ENCODE measurements around the gene CASK.

The CASK gene

DNA sequence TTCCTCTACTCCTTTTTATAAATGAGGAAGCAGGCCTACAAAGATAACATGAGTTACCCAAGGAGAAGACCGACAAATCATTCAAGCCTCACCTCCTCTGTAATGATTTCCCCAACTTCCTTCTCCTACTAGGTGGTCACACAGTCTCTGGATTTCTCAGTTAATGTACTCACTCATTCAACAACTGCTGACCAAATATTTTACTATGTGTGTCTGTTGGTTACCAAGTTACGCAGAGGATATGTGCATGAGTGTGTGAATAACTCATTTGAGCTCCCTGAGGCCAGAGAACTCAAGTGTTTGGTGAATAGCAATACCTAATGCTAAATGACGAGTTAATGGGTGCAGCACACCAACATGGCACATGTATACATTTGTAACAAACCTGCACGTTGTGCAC is 10.4 kb downstream of the CASK start:
- no peak overlapping the region for H3K4me3 ChIP-seq (ENCODE audit: low read depth, low read length)

- no peak overlapping the region for H3K4me3 ChIP-seq (ENCODE audit: low read depth, low read length)
Measured at GRCh38 chrX:41909068-41909467, 14.3 kb downstream of the CASK start.

DNA sequence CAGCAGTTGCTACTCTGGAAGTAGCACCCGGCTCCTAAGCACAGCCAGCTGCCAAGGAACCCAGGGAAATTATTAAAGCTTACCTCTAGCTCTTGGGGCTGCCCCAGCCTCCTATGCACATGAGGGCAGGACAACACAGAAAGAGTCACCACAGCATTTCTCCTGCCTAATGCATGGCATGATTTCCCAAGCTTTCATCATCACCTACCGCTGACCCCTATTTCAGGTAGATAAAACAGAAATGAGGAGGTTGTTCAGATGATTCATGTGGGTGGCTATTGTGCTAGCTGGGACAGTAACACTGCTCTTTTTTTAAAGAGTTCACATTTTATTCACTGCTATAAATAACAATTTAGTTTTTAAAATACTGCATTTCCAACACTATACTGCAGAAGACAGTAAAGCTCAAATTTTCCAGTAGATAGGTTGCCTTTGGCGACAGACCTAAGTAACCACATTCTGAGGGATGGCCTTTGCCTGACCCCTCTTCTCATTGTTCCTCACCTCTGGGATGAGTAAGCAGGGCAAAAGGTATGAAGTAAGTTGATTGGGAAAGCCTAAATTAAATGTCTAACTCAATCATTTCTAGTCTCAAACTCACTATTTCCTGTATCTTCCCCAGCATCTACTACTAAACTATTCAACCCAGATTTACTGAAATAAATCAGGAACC is 16.7 kb downstream of the CASK start:
- H3K4me3 ChIP-seq (ENCODE audit: low read depth, low read length), result no peak overlapping the region

GRCh38 chrX:41903544-41903943 is 19.8 kb downstream of the CASK start:
- no peak overlapping the region for H3K4me3 ChIP-seq (ENCODE audit: low read depth, low read length)

DNA sequence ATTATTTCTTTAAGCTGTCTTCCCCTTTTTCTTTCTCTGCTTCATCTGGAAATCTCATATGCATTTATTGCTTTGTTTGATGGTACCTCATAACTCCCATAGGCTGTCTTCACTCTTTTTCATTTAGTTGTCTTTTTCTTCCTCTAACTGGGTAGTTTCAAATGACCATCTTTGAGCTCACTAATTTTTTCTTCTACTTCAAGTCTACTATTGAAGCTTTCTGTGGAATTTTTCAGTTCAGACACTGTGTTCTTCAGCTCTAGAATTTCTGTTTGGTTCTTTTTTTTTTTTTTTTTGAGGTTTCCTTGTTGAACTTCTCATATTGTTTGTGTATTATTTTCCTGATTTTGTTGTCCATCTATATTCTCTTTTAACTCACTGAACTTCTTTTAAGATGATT is 23.0 kb downstream of the CASK start:
- H3K4me3 ChIP-seq (ENCODE audit: low read depth, low read length), result no peak overlapping the region

DNA sequence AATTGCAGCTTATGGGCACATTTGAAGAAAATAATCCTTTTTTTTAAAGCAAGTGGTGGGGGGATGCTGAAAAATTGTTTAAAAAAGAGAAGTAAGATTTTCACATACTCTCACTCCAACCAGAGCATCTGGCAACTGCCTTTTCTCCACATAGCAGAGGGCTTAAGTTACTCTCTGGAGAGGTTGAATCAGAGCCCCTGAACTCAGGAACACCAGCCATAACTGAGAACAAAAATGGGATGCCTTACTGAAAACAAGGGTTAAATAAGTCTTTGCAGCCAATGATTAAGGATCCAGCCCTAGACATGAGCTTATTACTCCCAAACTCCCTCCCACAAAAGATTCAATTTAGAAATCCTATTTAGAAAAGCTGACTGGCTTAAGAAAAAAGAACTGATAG is 27.5 kb downstream of the CASK start:
- no peak overlapping the region for H3K4me3 ChIP-seq (ENCODE audit: low read depth, low read length)

DNA sequence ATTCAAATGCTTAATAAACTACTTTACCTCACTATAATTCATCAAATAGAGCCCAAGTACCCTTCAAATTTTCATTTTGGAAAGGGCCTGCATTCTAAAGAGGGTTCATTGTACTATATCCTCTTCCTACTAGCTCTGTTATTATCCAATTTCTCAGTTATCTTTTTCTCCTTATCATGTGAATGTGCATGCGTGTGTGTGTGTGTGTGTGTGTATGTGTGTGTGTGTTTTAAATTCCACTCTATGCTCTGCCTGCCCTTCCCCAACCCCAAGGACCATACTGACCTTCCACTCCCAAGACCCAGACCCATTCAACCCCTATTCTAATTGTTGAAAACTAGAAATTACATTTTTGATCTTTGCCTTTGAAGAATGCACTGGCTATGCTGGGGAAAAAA is 33.3 kb downstream of the CASK start:
- H3K4me3 ChIP-seq (ENCODE audit: low read depth, low read length), result no peak overlapping the region

- H3K4me3 ChIP-seq (ENCODE audit: low read depth, low read length), result no peak overlapping the region
Measured at GRCh38 chrX:41889317-41890025, 33.9 kb downstream of the CASK start.

DNA sequence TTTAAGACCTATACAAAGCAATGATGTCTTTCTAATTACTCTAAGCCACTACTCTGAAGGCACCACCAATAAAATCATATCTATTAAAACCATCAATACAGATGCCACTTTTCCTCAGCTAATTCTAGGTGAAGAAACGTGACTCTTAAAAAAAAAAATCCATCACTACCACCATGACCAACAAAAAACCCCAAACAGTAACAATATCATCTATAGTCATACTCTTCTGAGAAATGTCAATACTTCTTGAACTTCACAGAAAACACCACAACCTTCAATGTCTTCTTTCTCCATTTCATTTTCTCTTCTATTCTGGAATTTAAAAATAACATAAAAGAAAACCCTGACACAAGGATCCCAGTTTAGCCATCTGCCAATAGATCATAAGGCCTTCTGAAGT is 35.7 kb downstream of the CASK start:
- no peak overlapping the region for H3K4me3 ChIP-seq (ENCODE audit: low read depth, low read length)

- H3K4me3 ChIP-seq (ENCODE audit: low read depth, low read length), result no peak overlapping the region
Measured at GRCh38 chrX:41885724-41886123, 37.6 kb downstream of the CASK start.

DNA sequence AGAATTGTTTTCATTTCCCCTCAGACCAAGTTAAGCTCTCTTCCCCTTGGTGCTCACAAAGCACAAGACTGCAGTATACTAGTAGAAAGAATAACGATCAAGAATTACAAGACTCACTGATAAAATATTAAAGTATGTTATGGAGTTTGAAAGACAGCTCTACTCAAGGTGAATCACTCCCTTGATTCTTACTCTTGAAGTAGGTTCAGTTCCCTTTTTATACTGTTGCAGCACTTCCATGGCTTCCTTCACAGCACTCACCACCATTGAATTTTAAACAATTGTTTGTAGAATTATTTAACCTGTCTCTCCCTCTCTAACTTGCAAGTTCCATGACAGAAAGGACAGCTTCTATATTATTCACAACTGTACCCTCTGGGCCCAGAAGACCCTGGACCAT is 42.2 kb downstream of the CASK start:
- H3K4me3 ChIP-seq (ENCODE audit: low read depth, low read length), result no peak overlapping the region

- no peak overlapping the region for H3K4me3 ChIP-seq (ENCODE audit: low read depth, low read length)
Measured at GRCh38 chrX:41877167-41877566, 46.2 kb downstream of the CASK start.

- no peak overlapping the region for H3K4me3 ChIP-seq (ENCODE audit: low read depth, low read length)
Measured at GRCh38 chrX:41875142-41875541, 48.2 kb downstream of the CASK start.

DNA sequence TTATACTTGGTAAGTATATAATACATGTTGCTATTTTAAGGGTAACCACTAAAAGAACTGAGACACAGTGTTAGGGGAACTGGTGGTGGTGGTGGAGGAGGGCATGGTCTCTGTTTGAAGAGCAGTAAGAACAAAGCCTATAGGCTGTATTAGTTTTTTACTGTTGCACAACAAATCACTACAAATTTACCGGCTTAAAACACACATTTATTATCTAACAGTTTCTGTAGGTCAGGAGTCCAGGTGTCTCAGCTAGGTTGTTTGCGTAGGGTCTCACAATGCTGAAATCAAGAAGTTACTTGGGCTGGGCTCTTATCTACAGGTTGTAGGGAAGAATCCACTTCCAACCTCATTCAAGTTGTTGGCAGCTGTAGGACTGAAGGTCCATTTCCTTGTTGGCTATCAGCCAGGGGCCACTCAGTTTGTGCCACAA is 52.6 kb downstream of the CASK start:
- H3K4me3 ChIP-seq (ENCODE audit: low read depth, low read length), result no peak overlapping the region

DNA sequence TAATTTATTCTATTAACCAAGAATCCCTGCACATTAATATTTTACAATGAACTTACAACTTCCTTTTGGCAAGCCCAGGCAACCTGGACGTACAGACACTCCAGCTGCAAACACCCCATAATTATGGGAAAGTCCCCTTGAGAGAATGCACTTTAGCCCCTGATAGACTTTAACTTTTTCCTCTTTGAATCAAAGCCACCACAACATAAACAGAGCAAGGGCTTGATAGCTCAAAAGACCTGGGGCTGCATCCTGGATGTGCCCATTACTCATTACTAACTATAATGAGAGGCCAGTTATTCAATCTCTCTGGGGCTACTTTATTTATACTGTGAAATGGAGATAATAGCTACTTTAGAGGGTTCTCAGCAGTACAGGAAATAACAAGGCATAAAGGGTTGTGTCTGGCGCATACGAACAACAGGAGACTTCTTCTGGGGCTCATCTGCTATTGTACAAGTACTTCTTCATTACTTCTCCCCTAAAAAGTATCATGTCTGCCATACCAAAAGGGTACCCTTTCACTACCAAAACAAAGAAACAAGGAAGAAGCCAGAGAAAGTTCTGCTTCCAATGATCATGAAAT is 54.9 kb downstream of the CASK start:
- no peak overlapping the region for H3K4me3 ChIP-seq (ENCODE audit: low read depth, low read length)

DNA sequence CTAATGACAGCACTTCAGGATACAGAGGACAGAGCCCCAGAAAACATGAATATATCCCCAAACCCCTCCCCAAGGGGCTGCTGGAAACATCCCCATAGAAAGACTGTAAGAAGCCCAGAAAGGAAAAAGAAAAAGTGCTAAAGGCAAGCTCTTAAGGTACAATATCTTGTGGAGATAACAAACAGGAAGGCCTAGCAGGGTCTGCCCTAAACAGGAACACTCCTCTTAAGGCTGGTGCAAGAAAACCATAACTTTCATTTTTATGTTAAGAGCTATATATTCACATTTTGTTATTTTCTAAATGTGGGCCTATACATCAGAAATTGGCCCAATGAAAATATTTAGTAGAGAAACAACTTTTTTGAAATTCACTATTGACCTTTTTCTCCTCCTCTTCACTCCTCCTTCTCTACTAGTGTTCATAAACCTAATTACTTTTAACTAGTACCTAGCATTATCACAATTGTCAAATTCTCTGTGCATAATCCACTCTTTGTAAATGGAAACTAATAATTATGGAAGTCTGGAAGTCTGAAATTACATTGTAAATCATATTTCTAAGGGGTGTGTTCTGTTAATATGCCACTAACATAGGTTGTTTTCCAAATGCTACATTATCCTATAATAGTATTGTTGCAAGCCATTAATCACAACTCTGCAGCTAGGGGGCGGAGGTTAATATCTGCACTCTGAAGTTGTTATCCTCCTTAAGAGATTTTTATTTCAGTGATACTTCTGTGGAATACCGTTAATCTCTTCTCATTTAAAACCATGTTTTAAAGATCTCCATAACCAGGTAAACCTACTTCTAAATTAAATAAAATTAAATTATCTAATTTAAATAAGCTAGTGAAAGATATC is 59.8 kb downstream of the CASK start:
- no peak overlapping the region for H3K4me3 ChIP-seq (ENCODE audit: low read depth, low read length)

DNA sequence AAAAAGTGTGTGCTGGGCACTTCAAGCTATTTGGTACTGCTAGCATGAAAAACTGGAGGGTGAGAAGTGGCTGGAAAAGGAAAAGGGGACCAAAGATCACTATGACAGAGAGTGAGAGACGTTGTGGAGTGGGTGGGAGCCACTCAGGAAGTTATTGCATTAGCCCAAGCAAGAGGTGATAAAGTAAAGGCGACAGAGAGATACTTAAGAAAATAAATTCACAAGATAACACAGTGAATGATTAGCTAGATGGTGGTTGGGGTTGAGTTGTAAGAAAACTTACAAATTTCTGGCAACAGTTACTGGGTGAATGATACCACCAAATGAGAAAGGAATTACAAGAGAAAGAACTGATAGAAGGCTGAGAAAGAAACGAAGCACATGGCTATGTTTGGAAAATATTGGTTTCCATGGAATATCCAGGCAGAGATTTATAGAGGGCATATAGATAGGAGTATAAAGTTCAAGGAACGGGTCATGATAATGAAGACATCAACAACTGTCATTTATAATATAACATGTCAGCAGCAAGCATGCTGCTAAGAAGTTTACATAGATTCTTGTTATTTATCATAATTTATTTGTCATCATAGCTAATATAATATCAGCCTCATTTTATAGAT is 60.7 kb downstream of the CASK start:
- H3K4me3 ChIP-seq (ENCODE audit: low read depth, low read length), result no peak overlapping the region

- no peak overlapping the region for H3K4me3 ChIP-seq (ENCODE audit: low read depth, low read length)
Measured at GRCh38 chrX:41858161-41858775, 65.1 kb downstream of the CASK start.

- H3K4me3 ChIP-seq (ENCODE audit: low read depth, low read length), result no peak overlapping the region
Measured at GRCh38 chrX:41857670-41858069, 65.7 kb downstream of the CASK start.

- H3K4me3 ChIP-seq (ENCODE audit: low read depth, low read length), result no peak overlapping the region
Measured at GRCh38 chrX:41846714-41847113, 76.6 kb downstream of the CASK start.
